Diencephalon (tissue), 1 donor: ENCODE measurements around the gene SLC35D3. TPM values are rescaled to one million over a fixed set of nuclear protein-coding genes. Genes with fewer than 3 reads are reported as not detected.

ENCODE experiments used
- small RNA-seq: library from RNA; depleted of rRNA; stranded (forward); fragments of <200 nt; gene quantifications from one replicate; pipeline ENCODE3, GENCODE V24; 2014
- total RNA-seq: library from RNA; depleted of rRNA; stranded (reverse); fragments of >200 nt; gene quantifications from one replicate; pipeline ENCODE4 v1.2.3, GENCODE V29; 2014

The SLC35D3 gene, protein sequence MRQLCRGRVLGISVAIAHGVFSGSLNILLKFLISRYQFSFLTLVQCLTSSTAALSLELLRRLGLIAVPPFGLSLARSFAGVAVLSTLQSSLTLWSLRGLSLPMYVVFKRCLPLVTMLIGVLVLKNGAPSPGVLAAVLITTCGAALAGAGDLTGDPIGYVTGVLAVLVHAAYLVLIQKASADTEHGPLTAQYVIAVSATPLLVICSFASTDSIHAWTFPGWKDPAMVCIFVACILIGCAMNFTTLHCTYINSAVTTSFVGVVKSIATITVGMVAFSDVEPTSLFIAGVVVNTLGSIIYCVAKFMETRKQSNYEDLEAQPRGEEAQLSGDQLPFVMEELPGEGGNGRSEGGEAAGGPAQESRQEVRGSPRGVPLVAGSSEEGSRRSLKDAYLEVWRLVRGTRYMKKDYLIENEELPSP
- total RNA-seq = 1.4 TPM

DNA sequence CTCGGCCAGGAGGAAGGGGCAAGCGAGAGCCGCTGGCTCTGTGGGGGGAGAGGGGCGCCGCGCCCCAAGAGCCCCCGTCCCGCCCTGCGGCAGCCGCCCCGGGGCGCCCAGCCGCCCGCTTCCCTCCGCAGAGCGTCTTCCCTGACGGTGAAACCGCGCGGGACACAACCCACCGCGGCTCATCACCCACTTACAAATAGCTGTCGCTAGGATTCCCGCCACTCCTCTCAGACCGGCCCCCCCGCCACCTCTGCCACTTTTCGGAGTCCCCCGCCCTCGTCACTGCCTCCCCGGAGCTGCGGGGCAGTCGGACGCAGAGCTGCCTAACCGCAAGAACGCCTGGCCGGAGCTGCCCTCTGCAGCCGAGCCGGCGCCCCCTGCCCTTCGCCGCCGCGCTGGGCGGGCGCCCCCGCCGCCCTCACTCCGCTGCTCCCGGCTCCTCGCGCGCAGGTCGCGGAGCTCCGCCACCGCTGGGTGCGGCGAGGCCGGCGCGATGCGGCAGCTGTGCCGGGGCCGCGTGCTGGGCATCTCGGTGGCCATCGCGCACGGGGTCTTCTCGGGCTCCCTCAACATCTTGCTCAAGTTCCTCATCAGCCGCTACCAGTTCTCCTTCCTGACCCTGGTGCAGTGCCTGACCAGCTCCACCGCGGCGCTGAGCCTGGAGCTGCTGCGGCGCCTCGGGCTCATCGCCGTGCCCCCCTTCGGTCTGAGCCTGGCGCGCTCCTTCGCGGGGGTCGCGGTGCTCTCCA lies at the start of gene SLC35D3:
SLC35D3 (plus strand) TSS at position 366 of the 749 bp plus-strand sequence; CDS start at position 494, 128 bp downstream.

Small RNA genes within 50 kb of the gene (small RNA-seq; reads per million reads assigned to genes)
- not detected for gene RF00019
- gene RPL35AP3 = not detected

Other genes starting within 250 kb of the SLC35D3 start
- gene MAP3K5, start 129.8 kb upstream of the SLC35D3 start, total RNA-seq = 16.1 TPM
- gene PEX7, start 99.7 kb upstream of the SLC35D3 start, total RNA-seq = 6.7 TPM
- 1.4 TPM for gene IL20RA, start 122.7 kb downstream of the SLC35D3 start, total RNA-seq